Bronchus fibroblast of lung (primary cell): Measurements from ENCODE around the gene NDUFAF5. TPM values are rescaled to one million over a fixed set of nuclear protein-coding genes. Genes with fewer than 3 reads are reported as not detected.

Experiments used
- total RNA-seq: library from RNA; depleted of rRNA; stranded (reverse); fragments of >200 nt; gene quantifications from 2 replicates; pipeline ENCODE4 v1.2.3, GENCODE V29; 2015

Gene NDUFAF5
- total RNA-seq, result 14.3 and 18.3 TPM in 2 replicates

GRCh38 chr20:13784893-13785715, at the start of gene NDUFAF5, which contains the start of gene ESF1:
Gene NDUFAF5, plus strand, starts transcription at chr20:13785028. Its CDS starts 41 bp downstream, at chr20:13785069.
Gene ESF1, minus strand, starts transcription at chr20:13784919. Its CDS starts 1,779 bp downstream, at chr20:13783140.

Other genes starting within 250 kb of the NDUFAF5 start
- 3.5 and 3.6 TPM in 2 replicates for gene TASP1, start 146.1 kb upstream of the NDUFAF5 start, total RNA-seq
- gene ESF1, start 109 bp upstream of the NDUFAF5 start, total RNA-seq, result 4.0 and 4.5 TPM in 2 replicates
- not detected in 2 replicates for gene SEL1L2, start 205.6 kb downstream of the NDUFAF5 start, total RNA-seq
- not detected in 2 replicates for gene MACROD2, start 210.5 kb downstream of the NDUFAF5 start, total RNA-seq